ENCODE measurements around the gene SSTR3. TPM values are rescaled to one million over a fixed set of nuclear protein-coding genes. Genes with fewer than 3 reads are reported as not detected.
A peak's percentile ranks its signal among the peaks of the same experiment; 100 is the strongest.
"Not testable (repeated sequence)": the region's sequence is repeated elsewhere in the genome, so short reads cannot be mapped to it uniquely, and the experiment has no call there.

The SSTR3 gene
- total RNA-seq, 1 donor from 2014 or later, result 0.06 TPM

GRCh38 chr22:37242395-37242918 is 30.2 kb upstream of the SSTR3 start:
- DNase-seq (ENCODE audit: low spot score), result peak; percentile 70

- DNase-seq (ENCODE audit: low spot score), result no peak
Measured at GRCh38 chr22:37241351-37242142, 29.3 kb upstream of the SSTR3 start.

DNA sequence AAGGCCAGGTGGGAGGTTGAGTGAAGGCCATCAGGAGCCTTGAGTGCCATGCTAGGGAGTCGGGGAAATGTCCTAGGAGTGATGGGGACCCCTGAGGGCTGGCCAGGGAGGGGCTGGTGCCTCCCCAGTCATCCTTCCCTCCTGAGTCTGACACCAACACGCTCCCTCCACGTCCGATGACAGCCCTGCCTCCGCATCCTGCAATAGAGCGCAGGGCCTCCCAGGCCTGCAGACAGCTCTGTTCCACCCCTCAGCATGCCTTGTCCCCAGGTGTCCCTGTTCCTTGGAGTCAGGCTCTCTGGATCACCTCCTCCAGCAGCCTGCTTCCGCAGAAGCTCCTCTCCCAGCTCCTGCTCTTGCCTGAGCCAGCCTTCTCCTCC is 28.7 kb upstream of the SSTR3 start:
- no peak for DNase-seq (ENCODE audit: low spot score)

- no peak for DNase-seq (ENCODE audit: low spot score)
Measured at GRCh38 chr22:37240240-37240940, 28.1 kb upstream of the SSTR3 start.

DNA sequence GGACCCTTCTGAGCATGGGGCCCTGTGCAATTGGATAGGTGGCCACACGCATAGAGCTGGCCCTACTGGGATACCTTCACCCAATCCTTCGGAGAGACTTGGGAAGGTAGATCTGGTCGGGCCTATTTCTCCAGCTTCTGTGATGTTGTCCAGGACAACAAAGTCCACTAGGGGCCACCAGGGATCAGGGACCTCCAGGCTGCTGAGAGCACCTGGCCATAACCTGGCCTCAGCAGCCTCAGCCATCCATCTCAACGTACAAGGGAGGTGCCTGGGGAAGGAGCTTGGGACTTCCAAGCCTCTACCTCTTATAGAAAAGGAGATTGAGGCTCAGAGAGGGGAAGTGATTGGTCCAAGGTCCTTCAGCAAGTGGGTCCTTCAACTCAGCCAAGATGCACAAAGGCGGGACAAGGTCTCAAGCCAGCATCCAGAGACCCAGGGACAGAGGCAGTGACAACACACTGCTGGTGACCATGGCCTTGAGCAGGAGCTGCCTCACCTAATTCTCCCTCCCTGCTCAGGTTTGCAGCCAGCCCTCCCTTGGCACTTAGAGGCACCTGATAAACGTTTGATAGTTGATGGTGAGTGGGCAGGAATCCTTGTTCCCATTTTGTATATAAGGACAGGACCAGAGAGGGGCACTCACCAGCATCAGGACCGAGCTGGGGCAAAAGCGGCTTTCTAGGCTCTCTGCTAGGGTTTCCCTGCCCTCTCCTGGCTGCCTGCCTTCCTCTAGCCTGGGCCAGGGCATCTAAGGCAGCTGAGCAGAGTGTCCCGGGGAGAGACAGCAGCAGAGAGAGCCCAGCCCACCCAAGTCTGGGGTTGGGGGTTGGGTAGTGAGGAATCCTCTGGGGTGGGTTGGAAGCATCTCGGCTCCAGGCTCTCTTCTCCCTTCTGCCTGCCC is 27.3 kb upstream of the SSTR3 start:
- no peak for DNase-seq (ENCODE audit: low spot score)

DNA sequence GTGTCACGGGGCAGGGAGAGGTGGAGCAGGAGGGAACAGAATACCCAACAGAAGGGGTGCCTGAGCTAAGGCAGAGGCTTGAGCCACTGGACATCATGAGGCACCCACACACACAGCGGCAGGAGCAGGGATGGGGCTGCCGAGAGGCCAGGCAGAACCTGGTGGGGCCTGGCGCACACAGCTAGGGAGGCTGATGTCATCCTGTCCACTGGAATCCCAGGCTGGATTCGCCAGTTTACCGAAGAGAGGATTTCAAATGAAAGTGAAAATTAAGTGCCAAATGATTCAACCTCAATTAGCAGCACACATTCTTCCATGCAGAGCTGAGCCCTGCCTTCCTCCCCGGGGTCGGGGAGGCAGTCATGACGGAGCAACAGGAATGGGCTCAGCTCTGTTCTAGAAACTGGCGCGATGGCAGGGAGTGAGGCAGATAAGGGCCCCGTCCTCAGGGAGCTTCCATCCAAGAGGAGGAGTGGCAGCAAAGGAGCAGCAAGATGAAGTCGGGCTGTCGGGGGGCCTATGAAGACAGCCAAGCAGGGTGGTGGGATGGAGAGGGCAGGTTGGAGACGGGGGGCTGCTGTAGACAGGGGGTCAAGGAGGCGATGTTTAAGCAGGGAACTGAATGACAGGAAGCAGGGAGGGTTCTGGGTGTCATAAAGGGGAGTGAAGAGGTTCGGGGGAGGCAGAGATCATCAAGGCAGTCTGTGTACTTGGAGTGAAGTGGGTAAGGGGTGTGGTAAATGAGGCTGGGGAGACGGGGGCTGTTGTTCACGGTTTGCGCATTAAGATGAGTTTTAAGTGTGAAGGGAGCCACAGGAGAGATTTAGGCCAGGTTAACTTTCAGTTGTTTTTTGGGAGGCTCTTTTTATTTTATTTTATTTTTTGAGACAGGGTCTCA is 25.3 kb upstream of the SSTR3 start:
- DNase-seq (ENCODE audit: low spot score), result no peak

- DNase-seq (ENCODE audit: low spot score), result no peak
Measured at GRCh38 chr22:37235897-37236607, 23.8 kb upstream of the SSTR3 start.

GRCh38 chr22:37234736-37235711 is 22.7 kb upstream of the SSTR3 start:
- no peak for DNase-seq (ENCODE audit: low spot score)

GRCh38 chr22:37233751-37234631 is 21.7 kb upstream of the SSTR3 start:
- DNase-seq (ENCODE audit: low spot score), result no peak

- not testable (repeated sequence) for DNase-seq (ENCODE audit: low spot score)
Measured at GRCh38 chr22:37233371-37233750, 21.1 kb upstream of the SSTR3 start.

- no peak for DNase-seq (ENCODE audit: low spot score)
Measured at GRCh38 chr22:37232140-37232998, 20.1 kb upstream of the SSTR3 start.

DNA sequence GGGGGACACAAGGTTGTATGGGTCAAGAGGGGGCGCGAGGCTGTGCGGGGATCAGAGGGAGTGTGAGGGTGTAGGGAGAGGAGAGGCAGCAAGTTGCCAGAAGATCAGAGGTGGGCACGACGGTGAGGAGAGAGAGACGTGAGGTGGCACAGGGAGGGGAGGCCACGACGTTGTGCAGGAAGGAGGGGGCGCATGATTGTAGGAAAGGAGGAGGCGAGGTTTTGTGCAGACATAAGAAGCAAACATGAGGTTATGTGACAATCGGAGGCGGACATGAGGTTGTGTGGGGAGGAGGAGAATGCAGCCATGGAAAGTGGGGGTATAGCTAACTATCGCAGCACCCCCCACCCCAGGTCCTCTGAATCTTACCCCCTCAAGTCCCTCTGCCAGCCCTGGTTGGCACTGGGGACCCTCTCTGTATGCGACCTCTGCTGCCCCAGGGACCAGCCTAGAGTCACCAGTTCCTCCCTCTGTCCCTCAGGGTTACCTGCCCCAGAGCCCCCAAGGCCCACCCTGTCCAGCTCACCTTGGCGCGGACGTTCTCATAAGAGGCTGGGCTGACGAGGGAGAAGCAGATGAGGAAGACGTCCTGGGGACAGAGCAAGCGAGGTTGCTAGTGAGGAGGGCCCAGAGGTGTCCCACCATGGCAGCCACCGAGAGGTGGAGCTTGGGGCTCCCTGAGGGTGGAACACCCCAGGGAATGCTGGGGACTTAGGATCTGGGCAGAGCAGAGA is 19.3 kb upstream of the SSTR3 start:
- no peak for DNase-seq (ENCODE audit: low spot score)

DNA sequence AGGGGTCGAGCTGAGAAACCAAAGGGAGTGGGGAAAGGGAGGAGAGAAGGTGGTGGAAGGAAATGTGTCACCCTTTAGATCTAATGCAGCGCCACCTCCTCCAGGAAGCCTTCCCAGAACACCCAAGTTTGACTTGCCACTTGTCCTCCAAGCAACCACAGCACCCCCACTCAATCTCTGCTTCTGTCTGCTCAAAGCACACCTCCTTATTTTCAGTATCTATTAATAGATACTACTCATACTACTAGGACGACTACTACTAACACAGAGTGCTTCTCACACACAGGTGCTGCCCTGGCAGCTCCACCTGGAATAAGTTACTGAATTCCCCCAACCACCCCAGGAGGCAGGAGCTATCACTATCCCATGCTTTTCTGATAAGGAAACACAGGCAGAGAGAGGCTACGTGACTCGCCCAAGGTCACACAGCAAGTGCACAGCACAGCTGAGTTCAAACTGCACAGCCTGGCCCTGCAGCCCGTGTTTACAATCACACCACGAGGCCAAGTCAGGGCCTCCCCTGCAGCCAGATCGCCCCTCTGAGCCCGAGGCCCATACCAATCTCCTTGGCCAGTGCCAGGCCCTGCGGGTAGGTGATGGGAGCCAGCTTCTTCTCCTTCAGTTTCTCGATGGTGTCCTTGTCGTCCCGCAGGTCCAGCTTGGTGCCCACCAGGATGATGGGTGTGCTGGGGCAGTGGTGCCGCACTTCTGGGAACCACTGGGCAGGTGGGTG is 18.6 kb upstream of the SSTR3 start:
- DNase-seq (ENCODE audit: low spot score), result no peak

- peak; percentile 50 for DNase-seq (ENCODE audit: low spot score)
Measured at GRCh38 chr22:37229805-37230672, 17.8 kb upstream of the SSTR3 start.

Data from mucosa of gallbladder (tissue), 1 donor.